ENCODE data around the gene NFKBIL1. TPM values are rescaled to one million over a fixed set of nuclear protein-coding genes. Genes with fewer than 3 reads are reported as not detected.

The NFKBIL1 gene
- total and polyA plus RNA-seq, 10 of the 15 experiments (the other 5 are each of a cell fraction or from before 2014, with no cell fraction given): 0.19 to 15.1 (median 7.0) TPM

DNA sequence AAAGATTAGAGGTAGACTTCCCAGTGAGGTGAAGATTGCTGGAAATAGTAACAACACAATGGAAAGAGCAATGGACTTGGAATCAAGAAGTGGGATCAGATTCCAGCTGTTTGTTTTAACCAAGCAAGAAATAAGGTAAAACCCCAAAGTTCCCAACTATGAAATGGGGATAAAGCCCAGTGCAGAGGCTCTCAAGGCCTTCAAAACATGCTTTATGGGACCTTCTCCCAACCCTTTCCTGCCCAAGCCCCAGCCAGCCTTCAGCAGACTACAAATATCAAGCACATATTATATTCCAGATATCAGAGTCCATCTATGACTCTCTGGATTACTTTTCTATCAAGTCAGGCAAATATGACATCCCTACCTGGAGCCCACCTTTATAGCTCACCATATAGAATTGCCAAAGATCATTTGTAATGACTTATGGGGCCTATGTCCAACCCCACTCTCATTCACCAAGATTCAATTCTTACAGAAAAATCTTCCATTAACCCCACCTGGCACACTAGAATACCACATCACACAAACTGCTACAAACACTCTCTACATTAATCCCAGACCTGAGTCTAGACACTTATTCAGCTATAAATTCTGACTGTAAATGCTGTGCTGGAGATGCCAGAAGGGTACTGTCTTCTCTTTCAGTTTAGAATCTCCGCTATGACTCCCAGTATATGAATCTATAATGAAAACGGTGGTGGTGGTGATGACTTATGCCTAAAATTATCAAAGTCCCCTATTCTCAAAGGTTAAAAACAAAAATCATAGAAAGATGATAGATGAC, 11.7 kb upstream of the NFKBIL1 start:
- POLR2A ChIA-PET: no interaction called here
- Histone ChIP-seq H3K9me3 (replicated peaks; ENCODE audit: control insufficient read depth, insufficient read depth, low read length) (no peaks in the 10 kb centered on the region), H3K4me3 (no peak overlapping the region; the same call in 1 of the 2 replicates), H3K9ac (ENCODE audit: control insufficient read depth, insufficient read depth, low read length) (no peak overlapping the region), H2AFZ (ENCODE audit: control insufficient read depth, low read depth, low read length) (no peak overlapping the region), H4K20me1 (ENCODE audit: control insufficient read depth, insufficient read depth) (peaks cover 10% of the 10 kb centered on the region), H3K4me2 (ENCODE audit: control insufficient read depth, insufficient read depth) (0 out of 2 replicates have a peak overlapping the region, but pooled peaks have one; percentile 28), H3K36me3 (ENCODE audit: control insufficient read depth in 2 of 2, insufficient read depth in 2 of 2, low read length in 1 of 2) (peaks cover 41 to 64% of the 10 kb centered on the region in 2 experiments), H3K27me3 (replicated peaks in 1 of 2; ENCODE audit: control insufficient read depth in 2 of 2, insufficient read depth in 2 of 2, low read length in 1 of 2) (no peaks in the 10 kb centered on the region), H3K27ac (ENCODE audit: control insufficient read depth, insufficient read depth) (no peak overlapping the region), H3K4me1 (ENCODE audit: control insufficient read depth, insufficient read depth, low read length) (no peaks in the 10 kb centered on the region), H3K79me2 (ENCODE audit: control insufficient read depth, insufficient read depth, low read length) (peaks cover 62% of the 10 kb centered on the region)
- ATAC-seq (no peak), DNase-seq (ENCODE audit: low read depth, low spot score) (no peak), FAIRE-seq (no peak)
- SMC1A ChIA-PET (ENCODE audit: uncharacterized antibody, unreplicated experiment): no interaction called here
- WGBS (ENCODE audit: insufficient coverage, insufficient replicate concordance, low lambda C conversion rate, missing lambda C conversion rate): 81% methylated on average over 2 of the region's 2 CpGs
- in situ Hi-C loops (cut with MboI): no loop called here
- TF ChIP-seq ZBED1 (IDR thresholded peaks at IDR 0.05; ENCODE audit: borderline replicate concordance) (no peak), POLR2AphosphoS5 (IDR thresholded peaks at IDR 0.05; ENCODE audit: low read length) (no peak), NFIC (IDR thresholded peaks at IDR 0.05; ENCODE audit: low read depth, low read length) (no peak), RUNX3 (IDR thresholded peaks at IDR 0.05; ENCODE audit: low read length) (no peak), ZNF207 (IDR thresholded peaks at IDR 0.05; ENCODE audit: borderline replicate concordance) (no peak), RELA (IDR thresholded peaks at IDR 0.05; ENCODE audit: borderline replicate concordance, partially characterized antibody) (no peak), STAT3 (IDR thresholded peaks at IDR 0.05; ENCODE audit: low read depth, low read length) (no peak), CREB1 (IDR thresholded peaks at IDR 0.05; ENCODE audit: low read depth) (no peak), NR2C1 (IDR thresholded peaks at IDR 0.05) (no peak)
- TF ChIP-seq, protein P1, sequence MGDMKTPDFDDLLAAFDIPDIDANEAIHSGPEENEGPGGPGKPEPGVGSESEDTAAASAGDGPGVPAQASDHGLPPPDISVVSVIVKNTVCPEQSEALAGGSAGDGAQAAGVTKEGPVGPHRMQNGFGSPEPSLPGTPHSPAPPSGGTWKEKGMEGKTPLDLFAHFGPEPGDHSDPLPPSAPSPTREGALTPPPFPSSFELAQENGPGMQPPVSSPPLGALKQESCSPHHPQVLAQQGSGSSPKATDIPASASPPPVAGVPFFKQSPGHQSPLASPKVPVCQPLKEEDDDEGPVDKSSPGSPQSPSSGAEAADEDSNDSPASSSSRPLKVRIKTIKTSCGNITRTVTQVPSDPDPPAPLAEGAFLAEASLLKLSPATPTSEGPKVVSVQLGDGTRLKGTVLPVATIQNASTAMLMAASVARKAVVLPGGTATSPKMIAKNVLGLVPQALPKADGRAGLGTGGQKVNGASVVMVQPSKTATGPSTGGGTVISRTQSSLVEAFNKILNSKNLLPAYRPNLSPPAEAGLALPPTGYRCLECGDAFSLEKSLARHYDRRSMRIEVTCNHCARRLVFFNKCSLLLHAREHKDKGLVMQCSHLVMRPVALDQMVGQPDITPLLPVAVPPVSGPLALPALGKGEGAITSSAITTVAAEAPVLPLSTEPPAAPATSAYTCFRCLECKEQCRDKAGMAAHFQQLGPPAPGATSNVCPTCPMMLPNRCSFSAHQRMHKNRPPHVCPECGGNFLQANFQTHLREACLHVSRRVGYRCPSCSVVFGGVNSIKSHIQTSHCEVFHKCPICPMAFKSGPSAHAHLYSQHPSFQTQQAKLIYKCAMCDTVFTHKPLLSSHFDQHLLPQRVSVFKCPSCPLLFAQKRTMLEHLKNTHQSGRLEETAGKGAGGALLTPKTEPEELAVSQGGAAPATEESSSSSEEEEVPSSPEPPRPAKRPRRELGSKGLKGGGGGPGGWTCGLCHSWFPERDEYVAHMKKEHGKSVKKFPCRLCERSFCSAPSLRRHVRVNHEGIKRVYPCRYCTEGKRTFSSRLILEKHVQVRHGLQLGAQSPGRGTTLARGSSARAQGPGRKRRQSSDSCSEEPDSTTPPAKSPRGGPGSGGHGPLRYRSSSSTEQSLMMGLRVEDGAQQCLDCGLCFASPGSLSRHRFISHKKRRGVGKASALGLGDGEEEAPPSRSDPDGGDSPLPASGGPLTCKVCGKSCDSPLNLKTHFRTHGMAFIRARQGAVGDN (IDR thresholded peaks at IDR 0.05): no peak
- TF ChIP-seq, protein P2, sequence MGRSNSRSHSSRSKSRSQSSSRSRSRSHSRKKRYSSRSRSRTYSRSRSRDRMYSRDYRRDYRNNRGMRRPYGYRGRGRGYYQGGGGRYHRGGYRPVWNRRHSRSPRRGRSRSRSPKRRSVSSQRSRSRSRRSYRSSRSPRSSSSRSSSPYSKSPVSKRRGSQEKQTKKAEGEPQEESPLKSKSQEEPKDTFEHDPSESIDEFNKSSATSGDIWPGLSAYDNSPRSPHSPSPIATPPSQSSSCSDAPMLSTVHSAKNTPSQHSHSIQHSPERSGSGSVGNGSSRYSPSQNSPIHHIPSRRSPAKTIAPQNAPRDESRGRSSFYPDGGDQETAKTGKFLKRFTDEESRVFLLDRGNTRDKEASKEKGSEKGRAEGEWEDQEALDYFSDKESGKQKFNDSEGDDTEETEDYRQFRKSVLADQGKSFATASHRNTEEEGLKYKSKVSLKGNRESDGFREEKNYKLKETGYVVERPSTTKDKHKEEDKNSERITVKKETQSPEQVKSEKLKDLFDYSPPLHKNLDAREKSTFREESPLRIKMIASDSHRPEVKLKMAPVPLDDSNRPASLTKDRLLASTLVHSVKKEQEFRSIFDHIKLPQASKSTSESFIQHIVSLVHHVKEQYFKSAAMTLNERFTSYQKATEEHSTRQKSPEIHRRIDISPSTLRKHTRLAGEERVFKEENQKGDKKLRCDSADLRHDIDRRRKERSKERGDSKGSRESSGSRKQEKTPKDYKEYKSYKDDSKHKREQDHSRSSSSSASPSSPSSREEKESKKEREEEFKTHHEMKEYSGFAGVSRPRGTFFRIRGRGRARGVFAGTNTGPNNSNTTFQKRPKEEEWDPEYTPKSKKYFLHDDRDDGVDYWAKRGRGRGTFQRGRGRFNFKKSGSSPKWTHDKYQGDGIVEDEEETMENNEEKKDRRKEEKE (IDR thresholded peaks at IDR 0.05): no peak
- CTCF ChIA-PET: interaction anchor here (1.6 kb wide), 1 partner anchor 63 kb away, joined by 6 read pairs; no protein-coding TSS in a partner anchor
- RAD21 ChIA-PET (ENCODE audit: unreplicated experiment): no interaction called here
- no TSS peak for BruUV-seq (replicated peaks)
- intact Hi-C loops (cut with micrococcal nuclease; ENCODE audit: unreplicated experiment): no loop called here
